GM23338 (cell line): ENCODE data around the gene PIGH. TPM values are rescaled to one million over a fixed set of nuclear protein-coding genes. Genes with fewer than 3 reads are reported as not detected.

Experiments used
- ATAC-seq: fragments of 200-7000 bp; cut with Tn5 transposase; 3 replicates; pipeline ENCODE4 v1.9.1; 2020
- DNase-seq: peaks from one replicate; pipeline ENCODE4 v3.0.0-alpha.2; 2015; ENCODE audit warnings: low spot score
- H2AFZ ChIP-seq: fragments of 200-600 bp; sonication (generic); 2 replicates; pipeline ENCODE4 v1.8.0; 2016; ENCODE audit warnings: antibody characterized with exemption, mild to moderate bottlenecking, moderate library complexity
- H3F3A ChIP-seq: fragments of 200-600 bp; sonication (generic); replicated peaks from 2 replicates; pipeline ENCODE4 v1.8.0; 2017; ENCODE audit warnings: antibody characterized with exemption, mixed run types, low read depth
- H3K27ac ChIP-seq: fragments of 200-600 bp; sonication (generic); 2 replicates; pipeline ENCODE4 v1.6.1; 2016; ENCODE audit warnings: low read depth
- H3K27me3 ChIP-seq: fragments of 200-600 bp; sonication (generic); 2 replicates; pipeline ENCODE4 v1.8.0; 2016; ENCODE audit warnings: mild to moderate bottlenecking, mixed run types, moderate library complexity; ENCODE audit not compliant: insufficient read depth
- H3K36me3 ChIP-seq: fragments of 200-600 bp; sonication (generic); 2 replicates; pipeline ENCODE4 v1.8.0; 2016; ENCODE audit warnings: mild to moderate bottlenecking; ENCODE audit not compliant: insufficient read depth
- H3K4me1 ChIP-seq: fragments of 200-600 bp; sonication (generic); 2 replicates; pipeline ENCODE4 v1.8.0; 2016; ENCODE audit warnings: mild to moderate bottlenecking, moderate library complexity; ENCODE audit not compliant: insufficient read depth
- H3K4me2 ChIP-seq: fragments of 200-600 bp; sonication (generic); 2 replicates; pipeline ENCODE4 v1.7.1; 2017; ENCODE audit warnings: mixed run types
- H3K4me3 ChIP-seq: fragments of 200-600 bp; sonication (generic); 2 replicates; pipeline ENCODE4 v1.6.1; 2016; ENCODE audit warnings: mixed run types
- H3K79me2 ChIP-seq: fragments of 200-600 bp; sonication (generic); replicated peaks from 2 replicates; pipeline ENCODE4 v1.8.0; 2017; ENCODE audit warnings: mild to moderate bottlenecking; ENCODE audit not compliant: insufficient read depth
- H3K9me2 ChIP-seq: fragments of 200-600 bp; sonication (generic); 2 replicates; pipeline ENCODE4 v1.8.0; 2017; ENCODE audit not compliant: insufficient read depth
- H4K20me1 ChIP-seq: fragments of 200-600 bp; sonication (generic); replicated peaks from 2 replicates; pipeline ENCODE4 v1.8.0; 2017; ENCODE audit warnings: mild to moderate bottlenecking; ENCODE audit not compliant: insufficient read depth
- H3K27ac Mint-ChIP-seq: 2 replicates; pipeline ENCODE4 v1.8.0; 2020; ENCODE audit warnings: inconsistent platforms, mild to moderate bottlenecking, moderate library complexity, mixed read lengths
- H3K27me3 Mint-ChIP-seq: 3 replicates; pipeline ENCODE4 v1.8.0; 2022; ENCODE audit warnings: low read depth, mild to moderate bottlenecking, moderate library complexity, mixed read lengths, inconsistent platforms; ENCODE audit not compliant: insufficient read depth, poor library complexity
- H3K36me3 Mint-ChIP-seq: 3 replicates; pipeline ENCODE4 v1.8.0; 2021; ENCODE audit warnings: low read depth, mild to moderate bottlenecking, inconsistent platforms, moderate library complexity, mixed read lengths
- H3K4me1 Mint-ChIP-seq: 3 replicates; pipeline ENCODE4 v1.8.0; 2020; ENCODE audit warnings: mild to moderate bottlenecking, inconsistent platforms, mixed read lengths
- H3K4me3 Mint-ChIP-seq: 3 replicates; pipeline ENCODE4 v1.8.0; 2021; ENCODE audit warnings: moderate library complexity, mild to moderate bottlenecking, inconsistent platforms, mixed read lengths
- H3K9me3 Mint-ChIP-seq: 3 replicates; pipeline ENCODE4 v1.8.0; 2020; ENCODE audit warnings: moderate library complexity, mild to moderate bottlenecking, inconsistent platforms, mixed read lengths
- CREB1 ChIP-seq: fragments of 250-450 bp; sonication (Bioruptor Pico); IDR thresholded peaks from 2 replicates; pipeline ENCODE4 v1.5.0; 2020; ENCODE audit warnings: low read depth, mild to moderate bottlenecking, moderate library complexity
- CTCF ChIP-seq, 2 experiments: fragments of 200-600 bp in 1 of 2; sonication (generic) in 1 of 2; conservative IDR thresholded peaks; 2 replicates each; pipeline versions ENCODE4 v1.5.1 to v1.6.1; 2016 to 2017; ENCODE audit warnings: antibody characterized with exemption in 2 of 2, low read depth in 2 of 2, mild to moderate bottlenecking in 2 of 2, moderate library complexity in 1 of 2
- ETS1 ChIP-seq: IDR thresholded peaks from 2 replicates; pipeline ENCODE4 v1.6.1; 2016; ENCODE audit warnings: antibody characterized with exemption
- EZH2 ChIP-seq: fragments of 200-600 bp; sonication (generic); IDR thresholded peaks from one replicate; pipeline ENCODE4 v1.8.0; 2017; ENCODE audit warnings: antibody characterized with exemption, mild to moderate bottlenecking, low read depth; ENCODE audit not compliant: unreplicated experiment
- EZH2phosphoT487 ChIP-seq: fragments of 200-600 bp; sonication (generic); IDR thresholded peaks from one replicate; pipeline ENCODE4 v1.8.1; 2018; ENCODE audit warnings: antibody characterized with exemption; ENCODE audit not compliant: unreplicated experiment
- JUNB ChIP-seq: IDR thresholded peaks from one replicate; pipeline ENCODE4 v1.6.1; 2016; ENCODE audit warnings: antibody characterized with exemption; ENCODE audit not compliant: unreplicated experiment
- NANOG ChIP-seq: IDR thresholded peaks from 2 replicates; pipeline ENCODE4 v1.6.1; 2016; ENCODE audit warnings: antibody characterized with exemption, borderline replicate concordance
- POLR2AphosphoS5 ChIP-seq: IDR thresholded peaks from 2 replicates; pipeline ENCODE4 v1.6.1; 2016; ENCODE audit warnings: antibody characterized with exemption, low read depth
- REST ChIP-seq: IDR thresholded peaks from one replicate; pipeline ENCODE4 v1.6.1; 2018; ENCODE audit warnings: antibody characterized with exemption; ENCODE audit not compliant: unreplicated experiment
- STAT1 ChIP-seq: IDR thresholded peaks from one replicate; pipeline ENCODE4 v1.6.1; 2016; ENCODE audit warnings: antibody characterized with exemption; ENCODE audit not compliant: unreplicated experiment
- ZNF114 ChIP-seq: fragments of 250-450 bp; sonication (Bioruptor Pico); IDR thresholded peaks from 2 replicates; pipeline ENCODE4 v1.5.0; 2020; ENCODE audit warnings: mild to moderate bottlenecking, moderate library complexity
- ZNF331 ChIP-seq: fragments of 250-450 bp; sonication (Bioruptor Pico); IDR thresholded peaks from 2 replicates; pipeline ENCODE4 v1.5.0; 2020; ENCODE audit warnings: low read depth, mild to moderate bottlenecking, moderate library complexity
- ZNF462 ChIP-seq: fragments of 250-450 bp; sonication (Bioruptor Pico); IDR thresholded peaks from 2 replicates; pipeline ENCODE4 v1.5.0; 2020; ENCODE audit warnings: mild to moderate bottlenecking, moderate library complexity
- polyA plus RNA-seq: library from polyadenylated mRNA; unstranded; fragments of >200 nt; fragmentation: Nextera tagmentation; extraction: Ambion mirVana; gene quantifications from 2 replicates; pipeline ENCODE4 v1.2.1, GENCODE V29; 2016
- total RNA-seq: library from RNA; depleted of rRNA; stranded (reverse); fragments of >200 nt; shearing (Covaris generic); gene quantifications from 2 replicates; pipeline ENCODE4 v1.2.3, GENCODE V29; 2014

Gene PIGH
- total and polyA plus RNA-seq, 2 experiments from 2014 or later = 8.7 to 9.3 TPM

- Histone ChIP-seq H2AFZ (no peak overlapping the region), H3K4me3 (no peak overlapping the region), H3K4me1 (peaks cover 16% of the 10 kb centered on the region), H3F3A (no peaks in the 10 kb centered on the region), H3K27me3 (no peaks in the 10 kb centered on the region), H3K27ac (no peak overlapping the region), H3K9me2 (no peaks in the 10 kb centered on the region; the same call in 1 of the 2 replicates), H3K36me3 (no peaks in the 10 kb centered on the region), H4K20me1 (no peaks in the 10 kb centered on the region; the same call in 1 of the 2 replicates), H3K79me2 (0 out of 2 replicates have a peak, but pooled peaks cover 2% of the 10 kb centered on the region), H3K4me2 (no peak overlapping the region)
- DNase-seq = no peak
- no peaks in the 10 kb centered on the region for H3K9me3 Mint-ChIP-seq
- H3K4me3 Mint-ChIP-seq = no peak overlapping the region
- H3K27me3 Mint-ChIP-seq = peaks cover 2% of the 10 kb centered on the region
- H3K27ac Mint-ChIP-seq = no peak overlapping the region
- peaks cover 29% of the 10 kb centered on the region for H3K4me1 Mint-ChIP-seq
- no peak for ATAC-seq
- no peak for TF ChIP-seq ZNF331 (CRISPR knock-in tag)
- TF ChIP-seq EZH2phosphoT487 = no peak
- no peak for TF ChIP-seq ETS1
- TF ChIP-seq POLR2AphosphoS5 = no peak
- TF ChIP-seq REST = no peak
- TF ChIP-seq NANOG = no peak
- TF ChIP-seq CTCF (conservative IDR thresholded peaks at IDR 0.05; ENCODE audit: low read depth in 2 of 2) = no peak
- no peak for TF ChIP-seq ZNF462 (CRISPR knock-in tag)
- no peak for TF ChIP-seq JUNB
- no peak for TF ChIP-seq CREB1 (CRISPR knock-in tag)
- no peak for TF ChIP-seq ZNF114 (CRISPR knock-in tag)
- TF ChIP-seq STAT1 = no peak
- TF ChIP-seq EZH2 = no peak
- peaks cover 32% of the 10 kb centered on the region for H3K36me3 Mint-ChIP-seq
These were observed 55.5 kb downstream of the PIGH start for GRCh38 chr14:67544590-67544989.
